Measurements from ENCODE around the gene ZDHHC24. TPM values are rescaled to one million over a fixed set of nuclear protein-coding genes. Genes with fewer than 3 reads are reported as not detected.

ZDHHC24 gene
- total and polyA plus RNA-seq, 2 donors (not counting 1 experiment from before 2014, with no cell fraction given) = 6.0 to 11.6 TPM

DNA sequence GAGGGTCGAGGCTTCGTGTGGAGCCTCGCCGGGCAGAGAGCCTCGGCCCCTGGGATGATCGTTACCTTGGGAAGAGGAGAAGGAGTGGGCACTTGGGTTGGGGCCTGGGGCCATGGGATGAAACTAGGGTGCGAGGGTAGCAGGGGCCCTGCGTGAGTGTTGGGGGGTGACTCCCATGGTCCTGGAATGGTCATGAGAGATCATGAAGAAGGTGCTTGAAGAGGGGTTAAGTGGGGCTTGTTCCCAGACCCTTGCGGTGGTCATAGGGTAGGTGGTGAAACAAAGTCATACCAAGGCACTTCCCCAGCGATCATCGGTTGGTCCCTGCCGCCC lies 47.4 kb upstream of the ZDHHC24 start:
- no peak for DNase-seq (ENCODE audit: low read depth in 2 of 2)
- peak overlapping the region; percentile 87 for H3K27ac ChIP-seq (ENCODE audit: insufficient read depth, low read length)
- no peaks in the 10 kb centered on the region for H3K4me1 ChIP-seq (ENCODE audit: control insufficient read depth, extremely low read depth, insufficient read depth, low read length)
- no peaks in the 10 kb centered on the region for H3K36me3 ChIP-seq (ENCODE audit: control insufficient read depth, insufficient read depth, low read length)
- peaks cover 6% of the 10 kb centered on the region for H3K79me2 ChIP-seq (ENCODE audit: control insufficient read depth, insufficient read depth, low read length)
- H3K4me2 ChIP-seq (ENCODE audit: extremely low read depth, insufficient read depth, low read length) = peak overlapping the region; percentile 97
- no peaks in the 10 kb centered on the region for H3K27me3 ChIP-seq (ENCODE audit: control insufficient read depth, insufficient read depth, low read length)
- H4K20me1 ChIP-seq (ENCODE audit: control insufficient read depth, extremely low read depth, insufficient read depth, low read length) = no peaks in the 10 kb centered on the region
- peak overlapping the region; percentile 98 for H2AFZ ChIP-seq (ENCODE audit: low read length)
- TF ChIP-seq CTCF (conservative IDR thresholded peaks at IDR 0.05 in 1 of 2, IDR thresholded peaks at IDR 0.05 in 1 of 2; ENCODE audit: low read depth in 1 of 2, low read length in 2 of 2) (no peak), EZH2 (IDR thresholded peaks at IDR 0.05; ENCODE audit: low read length, missing control alignments) (no peak)
- H3K9ac ChIP-seq (ENCODE audit: insufficient read depth, low read length) = peak overlapping the region; percentile 84
- H3K4me3 ChIP-seq (replicated peaks in 1 of 4; ENCODE audit: control extremely low read depth in 1 of 4, insufficient read depth in 1 of 4, low read depth in 3 of 4, low read length in 4 of 4) = peak overlapping the region; percentile 76 to 93 (median 88)
- no peaks in the 10 kb centered on the region for H3K9me3 ChIP-seq (ENCODE audit: control insufficient read depth, insufficient read depth, low read depth, low read length)

GRCh38 chr11:66592457-66593302 lies 46.8 kb upstream of the ZDHHC24 start, which contains the start of the genes CCDC87 and CCS:
Gene CCDC87, minus strand, starts transcription at chr11:66593063. Its CDS starts 48 bp downstream, at chr11:66593015.
Gene CCS, plus strand, starts transcription at chr11:66593185. Its CDS starts 77 bp downstream, at chr11:66593262.
- peak; percentile 88 to 95 for DNase-seq (ENCODE audit: low read depth in 2 of 2)
- no peak for TF ChIP-seq EZH2 (IDR thresholded peaks at IDR 0.05; ENCODE audit: low read length, missing control alignments)
- peak; percentile 49 to 56 for TF ChIP-seq CTCF (conservative IDR thresholded peaks at IDR 0.05 in 1 of 2, IDR thresholded peaks at IDR 0.05 in 1 of 2; ENCODE audit: low read depth in 1 of 2, low read length in 2 of 2)
- H4K20me1 ChIP-seq (ENCODE audit: control insufficient read depth, extremely low read depth, insufficient read depth, low read length) = no peaks in the 10 kb centered on the region
- peak within 1 kb of the TSS; percentile 84 for H3K9ac ChIP-seq (ENCODE audit: insufficient read depth, low read length)
- peak within 1 kb of the TSS; percentile 97 for H3K4me2 ChIP-seq (ENCODE audit: extremely low read depth, insufficient read depth, low read length)
- peak within 1 kb of the TSS; percentile 98 for H2AFZ ChIP-seq (ENCODE audit: low read length)
- peak within 1 kb of the TSS; percentile 76 to 93 (median 88) for H3K4me3 ChIP-seq (replicated peaks in 1 of 4; ENCODE audit: control extremely low read depth in 1 of 4, insufficient read depth in 1 of 4, low read depth in 3 of 4, low read length in 4 of 4)
- peak within 1 kb of the TSS; percentile 87 for H3K27ac ChIP-seq (ENCODE audit: insufficient read depth, low read length)
- H3K27me3 ChIP-seq (ENCODE audit: control insufficient read depth, insufficient read depth, low read length) = no peaks in the 10 kb centered on the region
- peaks cover 6% of the 10 kb centered on the region for H3K79me2 ChIP-seq (ENCODE audit: control insufficient read depth, insufficient read depth, low read length)
- no peaks in the 10 kb centered on the region for H3K9me3 ChIP-seq (ENCODE audit: control insufficient read depth, insufficient read depth, low read depth, low read length)
- no peaks in the 10 kb centered on the region for H3K4me1 ChIP-seq (ENCODE audit: control insufficient read depth, extremely low read depth, insufficient read depth, low read length)
- no peaks in the 10 kb centered on the region for H3K36me3 ChIP-seq (ENCODE audit: control insufficient read depth, insufficient read depth, low read length)

GRCh38 chr11:66591175-66591574 lies 45.3 kb upstream of the ZDHHC24 start:
- TF ChIP-seq EZH2 (IDR thresholded peaks at IDR 0.05; ENCODE audit: low read length, missing control alignments) (no peak), CTCF (conservative IDR thresholded peaks at IDR 0.05 in 1 of 2, IDR thresholded peaks at IDR 0.05 in 1 of 2; ENCODE audit: low read depth in 1 of 2, low read length in 2 of 2) (no peak)
- no peak for DNase-seq (ENCODE audit: low read depth in 2 of 2)
- H3K27ac ChIP-seq (ENCODE audit: insufficient read depth, low read length) = no peak overlapping the region

More at GRCh38 chr11:66591175-66591574, 45.3 kb upstream of the ZDHHC24 start:
- Histone ChIP-seq H3K27me3 (ENCODE audit: control insufficient read depth, insufficient read depth, low read length) (no peaks in the 10 kb centered on the region), H3K4me3 (replicated peaks in 1 of 4; ENCODE audit: control extremely low read depth in 1 of 4, insufficient read depth in 1 of 4, low read depth in 3 of 4, low read length in 4 of 4) (no peak overlapping the region), H3K9ac (ENCODE audit: insufficient read depth, low read length) (no peak overlapping the region), H4K20me1 (ENCODE audit: control insufficient read depth, extremely low read depth, insufficient read depth, low read length) (no peaks in the 10 kb centered on the region), H3K36me3 (ENCODE audit: control insufficient read depth, insufficient read depth, low read length) (no peaks in the 10 kb centered on the region), H3K4me2 (ENCODE audit: extremely low read depth, insufficient read depth, low read length) (no peak overlapping the region), H2AFZ (ENCODE audit: low read length) (no peak overlapping the region), H3K79me2 (ENCODE audit: control insufficient read depth, insufficient read depth, low read length) (peaks cover 6% of the 10 kb centered on the region), H3K9me3 (ENCODE audit: control insufficient read depth, insufficient read depth, low read depth, low read length) (no peaks in the 10 kb centered on the region), H3K4me1 (ENCODE audit: control insufficient read depth, extremely low read depth, insufficient read depth, low read length) (no peaks in the 10 kb centered on the region)

Measured in fibroblast of lung (primary cell).